ENCODE data around the gene CACUL1.

CACUL1 gene

GRCh38 chr10:118710487-118710886 lies 44.3 kb downstream of the CACUL1 start:
- Histone ChIP-seq H3K18ac (ENCODE audit: low read length) (no peak overlapping the region), H3K4me2 (ENCODE audit: low read length) (no peak overlapping the region), H4K8ac (ENCODE audit: low read depth, low read length) (no peak overlapping the region), H2BK12ac (ENCODE audit: low read length) (no peak overlapping the region), H3K79me1 (ENCODE audit: low read length) (no peaks in the 10 kb centered on the region), H3K4me1 (ENCODE audit: control insufficient read depth in 1 of 2, insufficient read depth in 2 of 2, low read length in 2 of 2) (peaks cover 0 to 6% of the 10 kb centered on the region in 2 experiments), H4K12ac (ENCODE audit: low read depth, low read length) (no peak overlapping the region), H3K27ac (ENCODE audit: low read depth, low read length) (no peak overlapping the region), H3K36me3 (ENCODE audit: control insufficient read depth in 1 of 2, insufficient read depth in 2 of 2, low read length in 2 of 2) (peaks cover 4 to 9% of the 10 kb centered on the region in 2 experiments), H3K9ac (ENCODE audit: low read length) (no peak overlapping the region), H3K79me2 (ENCODE audit: control insufficient read depth, insufficient read depth, low read length, poor library complexity) (no peaks in the 10 kb centered on the region), H3K9me3 (ENCODE audit: insufficient read depth, low read depth, low read length) (no peaks in the 10 kb centered on the region), H3K4ac (ENCODE audit: low read depth, low read length) (no peak overlapping the region), H3K4me3 (ENCODE audit: low read depth, low read length) (no peak overlapping the region), H3K23ac (ENCODE audit: low read length) (no peak overlapping the region), H3K27me3 (ENCODE audit: insufficient read depth, low read length) (no peaks in the 10 kb centered on the region), H2AK5ac (ENCODE audit: low read length) (no peak overlapping the region), H4K91ac (ENCODE audit: low read depth, low read length) (no peak overlapping the region), H2BK5ac (ENCODE audit: low read depth, low read length, poor library complexity) (no peak overlapping the region), H2AFZ (ENCODE audit: insufficient read depth, low read length, poor library complexity) (no peak overlapping the region), H2BK120ac (ENCODE audit: insufficient read depth, low read length, poor library complexity) (no peak overlapping the region), H3K14ac (ENCODE audit: low read length) (no peak overlapping the region)
- WGBS (ENCODE audit: extremely low coverage, insufficient coverage, insufficient read length) = no CpG with 5 or more reads among the region's 1 CpG
- peak; percentile 20 to 58 for DNase-seq

DNA sequence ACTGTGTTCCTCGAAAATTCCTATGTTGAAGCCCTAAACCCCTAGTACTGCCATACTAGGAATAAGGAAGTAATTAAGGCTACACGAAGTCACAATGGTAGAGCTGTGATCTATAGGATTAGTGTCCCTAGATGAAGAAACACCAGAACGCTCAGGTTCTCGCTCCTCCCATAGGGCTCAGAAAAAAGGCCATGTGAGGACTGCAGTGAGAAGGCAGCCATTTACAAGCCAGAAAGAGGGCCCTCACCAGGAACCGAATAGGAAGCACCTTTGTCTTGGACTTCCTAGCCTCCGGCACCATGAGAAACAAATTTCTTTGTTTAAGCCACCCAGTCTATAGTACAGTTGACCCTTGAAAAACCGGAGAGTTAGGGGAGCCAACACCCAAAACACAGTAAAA lies 46.2 kb downstream of the CACUL1 start:
- no peaks in the 10 kb centered on the region for H3K79me1 ChIP-seq (ENCODE audit: low read length)
- H2AK5ac ChIP-seq (ENCODE audit: low read length) = no peak overlapping the region

DNA sequence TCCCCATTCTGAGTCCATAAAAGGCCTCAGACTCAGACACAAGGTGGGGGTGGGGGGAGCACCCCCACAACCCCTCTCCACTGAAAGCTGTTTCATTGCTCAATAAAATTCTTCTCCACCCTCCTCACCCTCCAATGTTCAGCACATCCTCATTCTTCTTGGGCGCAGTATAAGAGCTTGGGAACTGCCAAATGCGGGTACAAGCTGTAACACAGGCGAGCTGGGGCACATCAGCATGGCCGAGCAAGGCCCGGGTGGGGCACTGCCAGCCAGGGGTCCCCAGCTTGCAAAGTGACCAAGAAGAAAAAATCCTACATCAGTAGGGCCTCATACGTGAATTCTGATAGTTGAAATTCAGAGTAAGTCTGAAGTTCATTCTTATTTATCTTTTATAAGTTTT lies 50.1 kb downstream of the CACUL1 start:
- no peak overlapping the region for H2BK5ac ChIP-seq (ENCODE audit: low read depth, low read length, poor library complexity)
- no peak overlapping the region for H4K91ac ChIP-seq (ENCODE audit: low read depth, low read length)
- H3K4ac ChIP-seq (ENCODE audit: low read depth, low read length) = no peak overlapping the region
- H2BK120ac ChIP-seq (ENCODE audit: insufficient read depth, low read length, poor library complexity) = no peak overlapping the region
- no CpG with 5 or more reads among the region's 6 CpGs for WGBS (ENCODE audit: extremely low coverage, insufficient coverage, insufficient read length)
- H3K79me1 ChIP-seq (ENCODE audit: low read length) = no peaks in the 10 kb centered on the region
- peaks cover 3 to 4% of the 10 kb centered on the region in 2 experiments for H3K36me3 ChIP-seq (ENCODE audit: control insufficient read depth in 1 of 2, insufficient read depth in 2 of 2, low read length in 2 of 2)
- H3K18ac ChIP-seq (ENCODE audit: low read length) = no peak overlapping the region
- no peak overlapping the region for H2AK5ac ChIP-seq (ENCODE audit: low read length)
- H3K27me3 ChIP-seq (ENCODE audit: insufficient read depth, low read length) = no peaks in the 10 kb centered on the region
- peaks cover 0 to 4% of the 10 kb centered on the region in 2 experiments for H3K4me1 ChIP-seq (ENCODE audit: control insufficient read depth in 1 of 2, insufficient read depth in 2 of 2, low read length in 2 of 2)
- no peak overlapping the region for H2BK12ac ChIP-seq (ENCODE audit: low read length)
- H3K79me2 ChIP-seq (ENCODE audit: control insufficient read depth, insufficient read depth, low read length, poor library complexity) = no peaks in the 10 kb centered on the region
- no peak overlapping the region for H3K9ac ChIP-seq (ENCODE audit: low read length)
- H3K4me2 ChIP-seq (ENCODE audit: low read length) = no peak overlapping the region
- no peak overlapping the region for H3K4me3 ChIP-seq (ENCODE audit: low read depth, low read length)
- no peak overlapping the region for H3K27ac ChIP-seq (ENCODE audit: low read depth, low read length)
- H4K8ac ChIP-seq (ENCODE audit: low read depth, low read length) = no peak overlapping the region
- no peak overlapping the region for H3K23ac ChIP-seq (ENCODE audit: low read length)
- H4K12ac ChIP-seq (ENCODE audit: low read depth, low read length) = no peak overlapping the region
- no peaks in the 10 kb centered on the region for H3K9me3 ChIP-seq (ENCODE audit: insufficient read depth, low read depth, low read length)
- no peak overlapping the region for H2AFZ ChIP-seq (ENCODE audit: insufficient read depth, low read length, poor library complexity)
- H3K14ac ChIP-seq (ENCODE audit: low read length) = no peak overlapping the region
- no peak for DNase-seq

More for the DNA sequence above, 46.2 kb downstream of the CACUL1 start:
- no peak overlapping the region for H3K18ac ChIP-seq (ENCODE audit: low read length)
- H2AFZ ChIP-seq (ENCODE audit: insufficient read depth, low read length, poor library complexity) = no peak overlapping the region
- peaks cover 0 to 6% of the 10 kb centered on the region in 2 experiments for H3K4me1 ChIP-seq (ENCODE audit: control insufficient read depth in 1 of 2, insufficient read depth in 2 of 2, low read length in 2 of 2)
- H3K14ac ChIP-seq (ENCODE audit: low read length) = no peak overlapping the region
- no peak overlapping the region for H3K9ac ChIP-seq (ENCODE audit: low read length)
- H3K4me2 ChIP-seq (ENCODE audit: low read length) = no peak overlapping the region
- H2BK5ac ChIP-seq (ENCODE audit: low read depth, low read length, poor library complexity) = no peak overlapping the region
- peaks cover 4 to 9% of the 10 kb centered on the region in 2 experiments for H3K36me3 ChIP-seq (ENCODE audit: control insufficient read depth in 1 of 2, insufficient read depth in 2 of 2, low read length in 2 of 2)
- DNase-seq = no peak
- no peak overlapping the region for H3K4me3 ChIP-seq (ENCODE audit: low read depth, low read length)
- H4K8ac ChIP-seq (ENCODE audit: low read depth, low read length) = no peak overlapping the region
- no peaks in the 10 kb centered on the region for H3K79me2 ChIP-seq (ENCODE audit: control insufficient read depth, insufficient read depth, low read length, poor library complexity)
- H4K12ac ChIP-seq (ENCODE audit: low read depth, low read length) = no peak overlapping the region
- no peak overlapping the region for H2BK12ac ChIP-seq (ENCODE audit: low read length)
- H3K23ac ChIP-seq (ENCODE audit: low read length) = no peak overlapping the region
- no peak overlapping the region for H4K91ac ChIP-seq (ENCODE audit: low read depth, low read length)
- no peaks in the 10 kb centered on the region for H3K9me3 ChIP-seq (ENCODE audit: insufficient read depth, low read depth, low read length)
- no peak overlapping the region for H3K27ac ChIP-seq (ENCODE audit: low read depth, low read length)
- H3K4ac ChIP-seq (ENCODE audit: low read depth, low read length) = peak overlapping the region; percentile 14
- no peaks in the 10 kb centered on the region for H3K27me3 ChIP-seq (ENCODE audit: insufficient read depth, low read length)
- no peak overlapping the region for H2BK120ac ChIP-seq (ENCODE audit: insufficient read depth, low read length, poor library complexity)
- no CpG with 5 or more reads among the region's 7 CpGs for WGBS (ENCODE audit: extremely low coverage, insufficient coverage, insufficient read length)

GRCh38 chr10:118701529-118702323 lies 53.0 kb downstream of the CACUL1 start:
- WGBS (ENCODE audit: extremely low coverage, insufficient coverage, insufficient read length) = no CpG with 5 or more reads among the region's 8 CpGs
- Histone ChIP-seq H4K91ac (ENCODE audit: low read depth, low read length) (no peak overlapping the region), H3K79me1 (ENCODE audit: low read length) (no peaks in the 10 kb centered on the region), H3K18ac (ENCODE audit: low read length) (no peak overlapping the region), H3K4me3 (ENCODE audit: low read depth, low read length) (no peak overlapping the region), H3K4me2 (ENCODE audit: low read length) (no peak overlapping the region), H3K4ac (ENCODE audit: low read depth, low read length) (no peak overlapping the region), H2BK120ac (ENCODE audit: insufficient read depth, low read length, poor library complexity) (no peak overlapping the region), H2BK5ac (ENCODE audit: low read depth, low read length, poor library complexity) (peak overlapping the region; percentile 56), H3K9ac (ENCODE audit: low read length) (no peak overlapping the region), H2BK12ac (ENCODE audit: low read length) (no peak overlapping the region), H3K14ac (ENCODE audit: low read length) (no peak overlapping the region), H3K4me1 (ENCODE audit: control insufficient read depth in 1 of 2, insufficient read depth in 2 of 2, low read length in 2 of 2) (peaks cover 0 to 6% of the 10 kb centered on the region in 2 experiments), H3K27ac (ENCODE audit: low read depth, low read length) (peak overlapping the region; percentile 11), H2AK5ac (ENCODE audit: low read length) (no peak overlapping the region), H3K9me3 (ENCODE audit: insufficient read depth, low read depth, low read length) (no peaks in the 10 kb centered on the region), H3K79me2 (ENCODE audit: control insufficient read depth, insufficient read depth, low read length, poor library complexity) (no peaks in the 10 kb centered on the region), H3K27me3 (ENCODE audit: insufficient read depth, low read length) (no peaks in the 10 kb centered on the region), H3K36me3 (ENCODE audit: control insufficient read depth in 1 of 2, insufficient read depth in 2 of 2, low read length in 2 of 2) (peaks cover 2 to 3% of the 10 kb centered on the region in 2 experiments), H4K12ac (ENCODE audit: low read depth, low read length) (no peak overlapping the region), H4K8ac (ENCODE audit: low read depth, low read length) (no peak overlapping the region), H2AFZ (ENCODE audit: insufficient read depth, low read length, poor library complexity) (no peak overlapping the region), H3K23ac (ENCODE audit: low read length) (no peak overlapping the region)
- DNase-seq = peak; percentile 6 to 66

Measured in trophoblast cell (in vitro differentiated cells and primary cell).